Body of pancreas (tissue), 4 donors: Measurements from ENCODE around the gene BANP. TPM values are rescaled to one million over a fixed set of nuclear protein-coding genes. Genes with fewer than 3 reads are reported as not detected.
"Not testable (repeated sequence)": the region's sequence is repeated elsewhere in the genome, so short reads cannot be mapped to it uniquely, and the experiment has no call there.

Experiments
- ATAC-seq: fragments of 150-250 bp; one replicate; pipeline ENCODE4 v1.9.1; 2016
- DNase-seq, 4 donors: peaks; one replicate each; pipeline ENCODE4 v3.0.0-alpha.2; 2019
- H3K27ac ChIP-seq, 4 donors: fragments of 200-600 bp; sonication (generic); 1 replicate in 3 of 4; 2 replicates in 1 of 4; pipeline versions ENCODE4 v1.5.1 to v1.6.1; 2016 to 2019; ENCODE audit warnings: mild to moderate bottlenecking in 1 of 4, mixed read lengths in 1 of 4, moderate library complexity in 1 of 4
- H3K27me3 ChIP-seq, 2 donors: fragments of 200-600 bp; sonication (generic); one replicate each; pipeline ENCODE4 v1.6.0; 2016; ENCODE audit warnings: mild to moderate bottlenecking in 1 of 2
- H3K36me3 ChIP-seq, 2 donors: fragments of 200-600 bp; sonication (generic); replicated peaks in 1 of 2; 2 replicates each; pipeline ENCODE4 v1.5.1; 2016; ENCODE audit warnings: low read depth in 2 of 2; ENCODE audit not compliant: insufficient read depth in 1 of 2
- H3K4me1 ChIP-seq: fragments of 200-600 bp; sonication (generic); one replicate; pipeline ENCODE4 v1.6.0; 2016
- H3K4me3 ChIP-seq, 2 donors: fragments of 200-600 bp; sonication (generic); 1 replicate in 1 of 2; 2 replicates in 1 of 2; pipeline ENCODE4 v1.5.1; 2016 to 2019
- H3K9me3 ChIP-seq, 3 donors: fragments of 200-600 bp; sonication (generic); 1 replicate in 2 of 3; 2 replicates in 1 of 3; pipeline ENCODE4 v1.5.1; 2016
- CTCF ChIP-seq, 7 experiments: fragments of 450-650 bp in 4 of 7; fragments of 200-600 bp in 3 of 7; sonication (generic) in 3 of 7; IDR thresholded peaks; one replicate each; pipeline ENCODE4 v1.5.1; 2016 to 2019; ENCODE audit warnings: antibody characterized with exemption in 7 of 7
- POLR2A ChIP-seq, 3 donors: fragments of 450-650 bp; IDR thresholded peaks; one replicate each; pipeline ENCODE4 v1.6.1; 2016; ENCODE audit warnings: antibody characterized with exemption in 3 of 3, mild to moderate bottlenecking in 2 of 3
- WGBS, 2 donors: methylation state at CpG; one replicate each; pipeline ENCODE4 v1.1.5; 2017; 5-methylcytosine and 5-hydroxymethylcytosine counted together
- intact Hi-C: fragments of 100-400 bp; cut with DNase I; formaldehyde crosslinking; loops from one replicate; pipeline ENCODE4 v1.15.1; 2023
- total RNA-seq, 2 donors: library from RNA; depleted of rRNA; stranded (reverse); fragments of >200 nt; gene quantifications; one replicate each; pipeline ENCODE4 v1.1.0, GENCODE V29; 2016

BANP gene
- total RNA-seq, 2 donors from 2014 or later: 19.1 to 20.2 TPM

GRCh38 chr16:88050952-88051660 lies 99.9 kb downstream of the BANP start:
- Histone ChIP-seq H3K4me3 (no peak overlapping the region), H3K36me3 (peaks cover 0 to 1% of the 10 kb centered on the region in 2 donors)
- ATAC-seq: no peak

GRCh38 chr16:88052661-88053060 lies 101.4 kb downstream of the BANP start:
- ATAC-seq: no peak
- 53 to 66% methylated on average over 2 of the region's 2 CpGs for WGBS, 2 donors
- Histone ChIP-seq H3K9me3 (no peaks in the 10 kb centered on the region), H3K4me1 (no peaks in the 10 kb centered on the region), H3K27me3 (no peaks in the 10 kb centered on the region), H3K36me3 (peaks cover 0 to 1% of the 10 kb centered on the region in 2 donors), H3K4me3 (no peak overlapping the region), H3K27ac (no peak overlapping the region)
- intact Hi-C loops: no loop called here
- TF ChIP-seq CTCF (IDR thresholded peaks at IDR 0.05) (no peak), POLR2A (IDR thresholded peaks at IDR 0.05) (no peak)
- DNase-seq: no peak

More at GRCh38 chr16:88050952-88051660, 99.9 kb downstream of the BANP start:
- Histone ChIP-seq H3K27ac (no peak overlapping the region), H3K27me3 (no peaks in the 10 kb centered on the region), H3K4me1 (no peaks in the 10 kb centered on the region), H3K9me3 (no peaks in the 10 kb centered on the region)
- 93 to 95% methylated on average over 15 to 22 of the region's 22 CpGs for WGBS, 2 donors
- TF ChIP-seq CTCF (IDR thresholded peaks at IDR 0.05): no peak
- TF ChIP-seq POLR2A (IDR thresholded peaks at IDR 0.05): no peak
- no peak for DNase-seq
- intact Hi-C loops: no loop called here

- H3K4me1 ChIP-seq, ATAC-seq, intact Hi-C loops, H3K27ac ChIP-seq, H3K4me3 ChIP-seq, H3K36me3 ChIP-seq, H3K27me3 ChIP-seq, DNase-seq, H3K9me3 ChIP-seq: not testable (repeated sequence)
- 67 to 86% methylated on average over 1 of the region's 1 CpG for WGBS, 2 donors
Observed at GRCh38 chr16:88053479-88053878, 102.2 kb downstream of the BANP start.

GRCh38 chr16:88055356-88055755 lies 104.1 kb downstream of the BANP start:
- 87 to 91% methylated on average over 7 of the region's 7 CpGs for WGBS, 2 donors
- intact Hi-C loops: no loop called here
- H3K9me3 ChIP-seq: no peaks in the 10 kb centered on the region
- H3K27ac ChIP-seq: no peak overlapping the region
- DNase-seq (no peak), ATAC-seq (no peak)
- H3K4me3 ChIP-seq: no peak overlapping the region
- H3K36me3 ChIP-seq: no peaks in the 10 kb centered on the region
- TF ChIP-seq POLR2A (IDR thresholded peaks at IDR 0.05) (no peak), CTCF (IDR thresholded peaks at IDR 0.05) (no peak)
- H3K27me3 ChIP-seq: no peaks in the 10 kb centered on the region
- no peaks in the 10 kb centered on the region for H3K4me1 ChIP-seq

- TF ChIP-seq CTCF (IDR thresholded peaks at IDR 0.05) (no peak), POLR2A (IDR thresholded peaks at IDR 0.05) (no peak)
- Histone ChIP-seq H3K36me3 (no peaks in the 10 kb centered on the region), H3K4me1 (no peaks in the 10 kb centered on the region), H3K27ac (no peak overlapping the region), H3K27me3 (no peaks in the 10 kb centered on the region), H3K9me3 (no peaks in the 10 kb centered on the region), H3K4me3 (no peak overlapping the region)
- WGBS, 2 donors: 78 to 91% methylated on average over 4 of the region's 4 CpGs
- DNase-seq: no peak
- no peak for ATAC-seq
- intact Hi-C loops: no loop called here
Observed at GRCh38 chr16:88056212-88056611, 105.0 kb downstream of the BANP start.
